Measurements from ENCODE around the gene RGS1. TPM values are rescaled to one million over a fixed set of nuclear protein-coding genes. Genes with fewer than 3 reads are reported as not detected.

The RGS1 gene
- polyA plus RNA-seq, 3 donors = 2.4 to 17.7 (median 15.7) TPM

GRCh38 chr1:192609110-192610079 is 33.8 kb downstream of the RGS1 start:
- peaks cover 0 to 4% (median 0%) of the 10 kb centered on the region in 3 donors for H3K27me3 Mint-ChIP-seq (ENCODE audit: low read depth in 3 of 3)
- no peaks in the 10 kb centered on the region for H3K9me3 Mint-ChIP-seq
- H3K36me3 Mint-ChIP-seq = no peaks in the 10 kb centered on the region
- Histone ChIP-seq H3K27me3 (ENCODE audit: control insufficient read depth in 2 of 2, insufficient read depth in 2 of 2, low read length in 2 of 2) (no peaks in the 10 kb centered on the region), H2AFZ (ENCODE audit: insufficient read depth, low read depth, low read length, poor library complexity, severe bottlenecking) (peak overlapping the region; percentile 56), H3K4me1 (ENCODE audit: control insufficient read depth in 1 of 2, insufficient read depth in 2 of 2, low read length in 2 of 2) (peaks cover 12 to 18% of the 10 kb centered on the region in 2 donors), H3K27ac (ENCODE audit: low read depth in 1 of 2, low read length in 2 of 2) (peak overlapping the region in 1 of 2 donors; percentile 21), H3K4me3 (replicated peaks in 1 of 3; ENCODE audit: low read depth in 2 of 3, low read length in 3 of 3) (peak overlapping the region; percentile 8 to 59 (median 43)), H3K9me3 (replicated peaks in 1 of 2; ENCODE audit: control insufficient read depth in 1 of 2, insufficient read depth in 1 of 2, low read length in 2 of 2) (no peaks in the 10 kb centered on the region), H4K20me1 (ENCODE audit: insufficient read depth, low read length) (no peaks in the 10 kb centered on the region), H3K4me2 (replicated peaks; ENCODE audit: extremely low read depth, low read length, poor library complexity, severe bottlenecking) (peak overlapping the region; percentile 67), H3K9ac (ENCODE audit: insufficient read depth, low read length, poor library complexity, severe bottlenecking) (no peak overlapping the region), H3K36me3 (replicated peaks in 1 of 2; ENCODE audit: control insufficient read depth in 1 of 2, insufficient read depth in 2 of 2, low read length in 2 of 2) (no peaks in the 10 kb centered on the region), H3K79me2 (ENCODE audit: insufficient read depth, low read length) (no peaks in the 10 kb centered on the region)
- no peak for TF ChIP-seq CTCF (IDR thresholded peaks at IDR 0.05)
- intact Hi-C loops (cut with micrococcal nuclease) = loop anchor here (2.0 to 10.0 kb wide), 7 partner anchors 95 to 413 kb away; partner anchors contain the start of gene RGS2 (in 2 of the 2)
- peak; percentile 84 to 90 (median 87) for DNase-seq
- H3K27ac Mint-ChIP-seq = peak overlapping the region; percentile 57 to 89 (median 86)
- peak overlapping the region in 1 of 2 donors; percentile 77 for H3K4me3 Mint-ChIP-seq
- 0% methylated on average over 6 of the region's 12 CpGs for WGBS (ENCODE audit: insufficient coverage)
- peaks cover 18% of the 10 kb centered on the region for H3K4me1 Mint-ChIP-seq

GRCh38 chr1:192610112-192610889 is 34.7 kb downstream of the RGS1 start:
- no peaks in the 10 kb centered on the region for H3K27me3 ChIP-seq (ENCODE audit: control insufficient read depth in 2 of 2, insufficient read depth in 2 of 2, low read length in 2 of 2)
- Mint-ChIP-seq H3K36me3 (no peaks in the 10 kb centered on the region), H3K27ac (peak overlapping the region in 1 of 7 donors; percentile 78), H3K27me3 (ENCODE audit: low read depth in 3 of 3) (peaks cover 0 to 4% (median 0%) of the 10 kb centered on the region in 3 donors), H3K4me1 (peaks cover 16% of the 10 kb centered on the region), H3K4me3 (no peak overlapping the region), H3K9me3 (no peaks in the 10 kb centered on the region)
- no peak overlapping the region for H3K4me3 ChIP-seq (replicated peaks in 1 of 3; ENCODE audit: low read depth in 2 of 3, low read length in 3 of 3)
- no peaks in the 10 kb centered on the region for H4K20me1 ChIP-seq (ENCODE audit: insufficient read depth, low read length)
- peaks cover 10 to 15% of the 10 kb centered on the region in 2 donors for H3K4me1 ChIP-seq (ENCODE audit: control insufficient read depth in 1 of 2, insufficient read depth in 2 of 2, low read length in 2 of 2)
- WGBS (ENCODE audit: insufficient coverage) = no CpG with 5 or more reads among the region's 3 CpGs
- no peak overlapping the region for H2AFZ ChIP-seq (ENCODE audit: insufficient read depth, low read depth, low read length, poor library complexity, severe bottlenecking)
- H3K4me2 ChIP-seq (replicated peaks; ENCODE audit: extremely low read depth, low read length, poor library complexity, severe bottlenecking) = no peak overlapping the region
- H3K79me2 ChIP-seq (ENCODE audit: insufficient read depth, low read length) = no peaks in the 10 kb centered on the region
- H3K9me3 ChIP-seq (replicated peaks in 1 of 2; ENCODE audit: control insufficient read depth in 1 of 2, insufficient read depth in 1 of 2, low read length in 2 of 2) = no peaks in the 10 kb centered on the region
- peak; percentile 81 for TF ChIP-seq CTCF (IDR thresholded peaks at IDR 0.05)
- no peaks in the 10 kb centered on the region for H3K36me3 ChIP-seq (replicated peaks in 1 of 2; ENCODE audit: control insufficient read depth in 1 of 2, insufficient read depth in 2 of 2, low read length in 2 of 2)
- H3K9ac ChIP-seq (ENCODE audit: insufficient read depth, low read length, poor library complexity, severe bottlenecking) = no peak overlapping the region
- intact Hi-C loops (cut with micrococcal nuclease) = no loop called here
- DNase-seq = peak in 2 of 3 donors; percentile 30 to 33
- no peak overlapping the region for H3K27ac ChIP-seq (ENCODE audit: low read depth in 1 of 2, low read length in 2 of 2)

All from CD14-positive monocyte (primary cell).